Activated CD8-positive, alpha-beta memory T cell treated with anti-CD3 and anti-CD28 coated beads for 36 hours (primary cell): Measurements from ENCODE around the gene NOL9. TPM values are rescaled to one million over a fixed set of nuclear protein-coding genes. Genes with fewer than 3 reads are reported as not detected.

ENCODE experiments used
- CTCF ChIA-PET: fragments of 350-600 bp; sonication (Branson Sonifier 250); formaldehyde crosslinking; loops from one replicate; lab custom pipeline; 2021; ENCODE audit warnings: antibody characterized with exemption; lab: Charles Lee
- POLR2A ChIA-PET: fragments of 350-600 bp; sonication (Branson Sonifier 250); formaldehyde crosslinking; loops from one replicate; lab custom pipeline; 2021; ENCODE audit warnings: antibody characterized with exemption; lab: Charles Lee
- total RNA-seq, 2 experiments: library from RNA; stranded (reverse); gene quantifications; one replicate each; pipeline ENCODE4 v1.2.3, GENCODE V29; 2021

NOL9 gene
- total RNA-seq, 2 experiments from 2014 or later, result 59.1 to 59.2 TPM

- ChIA-PET POLR2A (interaction anchor here (1.0 kb wide), 1 partner anchor 9 kb away, joined by 3 read pairs; no protein-coding TSS in a partner anchor), CTCF (interaction anchor here (0.9 to 2.2 kb wide), 3 partner anchors 10 to 41 kb away, joined by 4 to 8 read pairs (median 6); partner anchors contain the start of gene NOL9)
These were observed 41.4 kb downstream of the NOL9 start for GRCh38 chr1:6512908-6513280.

- CTCF ChIA-PET, result interaction anchor here (0.9 to 2.2 kb wide), 3 partner anchors 10 to 42 kb away, joined by 4 to 8 read pairs (median 6); partner anchors contain the start of gene NOL9
- POLR2A ChIA-PET, result interaction anchor here (1.0 kb wide), 1 partner anchor 9 kb away, joined by 3 read pairs; no protein-coding TSS in a partner anchor
These were observed 41.9 kb downstream of the NOL9 start for GRCh38 chr1:6512245-6512907.

GRCh38 chr1:6511561-6512244 is 42.6 kb downstream of the NOL9 start:
- CTCF ChIA-PET, result interaction anchor here (0.9 to 2.2 kb wide), 3 partner anchors 11 to 42 kb away, joined by 4 to 8 read pairs (median 6); partner anchors contain the start of gene NOL9
- POLR2A ChIA-PET, result no interaction called here

GRCh38 chr1:6511056-6511455 is 43.3 kb downstream of the NOL9 start:
- POLR2A ChIA-PET, result no interaction called here
- CTCF ChIA-PET, result no interaction called here

GRCh38 chr1:6510493-6510892 is 43.8 kb downstream of the NOL9 start:
- ChIA-PET POLR2A (no interaction called here), CTCF (no interaction called here)

GRCh38 chr1:6509919-6510291 is 44.4 kb downstream of the NOL9 start:
- ChIA-PET CTCF (no interaction called here), POLR2A (no interaction called here)

- CTCF ChIA-PET, result no interaction called here
These were observed 44.9 kb downstream of the NOL9 start for GRCh38 chr1:6509220-6509918.

GRCh38 chr1:6508816-6509189 is 45.5 kb downstream of the NOL9 start:
- CTCF ChIA-PET, result no interaction called here
- POLR2A ChIA-PET, result no interaction called here

More at GRCh38 chr1:6509220-6509918, 44.9 kb downstream of the NOL9 start:
- POLR2A ChIA-PET, result no interaction called here

- CTCF ChIA-PET, result no interaction called here
- POLR2A ChIA-PET, result no interaction called here
These were observed 46.0 kb downstream of the NOL9 start for GRCh38 chr1:6508154-6508815.

GRCh38 chr1:6507461-6507911 is 46.8 kb downstream of the NOL9 start:
- ChIA-PET POLR2A (no interaction called here), CTCF (no interaction called here)

- ChIA-PET POLR2A (no interaction called here), CTCF (no interaction called here)
These were observed 47.3 kb downstream of the NOL9 start for GRCh38 chr1:6507037-6507428.

- CTCF ChIA-PET, result no interaction called here
- POLR2A ChIA-PET, result no interaction called here
These were observed 47.9 kb downstream of the NOL9 start for GRCh38 chr1:6506210-6507036.

- POLR2A ChIA-PET, result interaction anchor here (0.6 kb wide), 1 partner anchor 47 kb away, joined by 4 read pairs; no protein-coding TSS in a partner anchor
These were observed 48.7 kb downstream of the NOL9 start for GRCh38 chr1:6505367-6506209.

GRCh38 chr1:6504887-6505286 is 49.4 kb downstream of the NOL9 start:
- POLR2A ChIA-PET, result interaction anchor here (0.6 kb wide), 1 partner anchor 47 kb away, joined by 4 read pairs; no protein-coding TSS in a partner anchor
- CTCF ChIA-PET, result interaction anchor here (1.3 kb wide), 2 partner anchors 9 to 15 kb away, joined by 3 read pairs; no protein-coding TSS in a partner anchor

More at GRCh38 chr1:6505367-6506209, 48.7 kb downstream of the NOL9 start:
- CTCF ChIA-PET, result interaction anchor here (1.3 kb wide), 1 partner anchor 10 kb away, joined by 3 read pairs; no protein-coding TSS in a partner anchor

GRCh38 chr1:6503884-6504602 is 50.3 kb downstream of the NOL9 start:
- CTCF ChIA-PET, result interaction anchor here (1.3 kb wide), 2 partner anchors 9 to 14 kb away, joined by 3 read pairs; no protein-coding TSS in a partner anchor

GRCh38 chr1:6502000-6502891 is 52.1 kb downstream of the NOL9 start:
- CTCF ChIA-PET, result interaction anchor here (0.6 to 1.2 kb wide), 3 partner anchors 12 to 45 kb away, joined by 3 to 4 read pairs (median 3); no protein-coding TSS in a partner anchor
- POLR2A ChIA-PET, result no interaction called here

More at GRCh38 chr1:6503884-6504602, 50.3 kb downstream of the NOL9 start:
- POLR2A ChIA-PET, result no interaction called here
